GM23338 (cell line): ENCODE measurements around the gene CLCF1.

ENCODE experiments used
- CREB1 ChIP-seq: fragments of 250-450 bp; sonication (Bioruptor Pico); IDR thresholded peaks from 2 replicates; pipeline ENCODE4 v1.5.0; 2020; ENCODE audit warnings: low read depth, mild to moderate bottlenecking, moderate library complexity
- EZH2 ChIP-seq: fragments of 200-600 bp; sonication (generic); IDR thresholded peaks from one replicate; pipeline ENCODE4 v1.8.0; 2017; ENCODE audit warnings: antibody characterized with exemption, mild to moderate bottlenecking, low read depth; ENCODE audit not compliant: unreplicated experiment
- EZH2phosphoT487 ChIP-seq: fragments of 200-600 bp; sonication (generic); IDR thresholded peaks from one replicate; pipeline ENCODE4 v1.8.1; 2018; ENCODE audit warnings: antibody characterized with exemption; ENCODE audit not compliant: unreplicated experiment
- JUNB ChIP-seq: IDR thresholded peaks from one replicate; pipeline ENCODE4 v1.6.1; 2016; ENCODE audit warnings: antibody characterized with exemption; ENCODE audit not compliant: unreplicated experiment
- NANOG ChIP-seq: IDR thresholded peaks from 2 replicates; pipeline ENCODE4 v1.6.1; 2016; ENCODE audit warnings: antibody characterized with exemption, borderline replicate concordance
- POLR2AphosphoS5 ChIP-seq: IDR thresholded peaks from 2 replicates; pipeline ENCODE4 v1.6.1; 2016; ENCODE audit warnings: antibody characterized with exemption, low read depth
- REST ChIP-seq: IDR thresholded peaks from one replicate; pipeline ENCODE4 v1.6.1; 2018; ENCODE audit warnings: antibody characterized with exemption; ENCODE audit not compliant: unreplicated experiment
- STAT1 ChIP-seq: IDR thresholded peaks from one replicate; pipeline ENCODE4 v1.6.1; 2016; ENCODE audit warnings: antibody characterized with exemption; ENCODE audit not compliant: unreplicated experiment
- ZNF114 ChIP-seq: fragments of 250-450 bp; sonication (Bioruptor Pico); IDR thresholded peaks from 2 replicates; pipeline ENCODE4 v1.5.0; 2020; ENCODE audit warnings: mild to moderate bottlenecking, moderate library complexity
- ZNF331 ChIP-seq: fragments of 250-450 bp; sonication (Bioruptor Pico); IDR thresholded peaks from 2 replicates; pipeline ENCODE4 v1.5.0; 2020; ENCODE audit warnings: low read depth, mild to moderate bottlenecking, moderate library complexity
- ZNF462 ChIP-seq: fragments of 250-450 bp; sonication (Bioruptor Pico); IDR thresholded peaks from 2 replicates; pipeline ENCODE4 v1.5.0; 2020; ENCODE audit warnings: mild to moderate bottlenecking, moderate library complexity
- TF ChIP-seq, protein P1 (sequence below), 2 experiments: fragments of 200-600 bp in 1 of 2; sonication (generic) in 1 of 2; conservative IDR thresholded peaks; 2 replicates each; pipeline versions ENCODE4 v1.5.1 to v1.6.1; 2016 to 2017; ENCODE audit warnings: antibody characterized with exemption in 2 of 2, low read depth in 2 of 2, mild to moderate bottlenecking in 2 of 2, moderate library complexity in 1 of 2
- TF ChIP-seq, protein P2 (sequence below): IDR thresholded peaks from 2 replicates; pipeline ENCODE4 v1.6.1; 2016; ENCODE audit warnings: antibody characterized with exemption

GRCh38 chr11:67395555-67396258 is 22.3 kb upstream of the CLCF1 start:
- TF ChIP-seq CREB1 (CRISPR knock-in tag) (no peak), ZNF114 (CRISPR knock-in tag) (no peak), POLR2AphosphoS5 (no peak), EZH2 (no peak), JUNB (no peak), NANOG (no peak), REST (no peak), EZH2phosphoT487 (no peak), STAT1 (no peak), ZNF462 (CRISPR knock-in tag) (no peak), ZNF331 (CRISPR knock-in tag) (no peak)
- TF ChIP-seq, protein P1, sequence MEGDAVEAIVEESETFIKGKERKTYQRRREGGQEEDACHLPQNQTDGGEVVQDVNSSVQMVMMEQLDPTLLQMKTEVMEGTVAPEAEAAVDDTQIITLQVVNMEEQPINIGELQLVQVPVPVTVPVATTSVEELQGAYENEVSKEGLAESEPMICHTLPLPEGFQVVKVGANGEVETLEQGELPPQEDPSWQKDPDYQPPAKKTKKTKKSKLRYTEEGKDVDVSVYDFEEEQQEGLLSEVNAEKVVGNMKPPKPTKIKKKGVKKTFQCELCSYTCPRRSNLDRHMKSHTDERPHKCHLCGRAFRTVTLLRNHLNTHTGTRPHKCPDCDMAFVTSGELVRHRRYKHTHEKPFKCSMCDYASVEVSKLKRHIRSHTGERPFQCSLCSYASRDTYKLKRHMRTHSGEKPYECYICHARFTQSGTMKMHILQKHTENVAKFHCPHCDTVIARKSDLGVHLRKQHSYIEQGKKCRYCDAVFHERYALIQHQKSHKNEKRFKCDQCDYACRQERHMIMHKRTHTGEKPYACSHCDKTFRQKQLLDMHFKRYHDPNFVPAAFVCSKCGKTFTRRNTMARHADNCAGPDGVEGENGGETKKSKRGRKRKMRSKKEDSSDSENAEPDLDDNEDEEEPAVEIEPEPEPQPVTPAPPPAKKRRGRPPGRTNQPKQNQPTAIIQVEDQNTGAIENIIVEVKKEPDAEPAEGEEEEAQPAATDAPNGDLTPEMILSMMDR (conservative IDR thresholded peaks at IDR 0.05; ENCODE audit: low read depth in 2 of 2): no peak
- TF ChIP-seq, protein P2, sequence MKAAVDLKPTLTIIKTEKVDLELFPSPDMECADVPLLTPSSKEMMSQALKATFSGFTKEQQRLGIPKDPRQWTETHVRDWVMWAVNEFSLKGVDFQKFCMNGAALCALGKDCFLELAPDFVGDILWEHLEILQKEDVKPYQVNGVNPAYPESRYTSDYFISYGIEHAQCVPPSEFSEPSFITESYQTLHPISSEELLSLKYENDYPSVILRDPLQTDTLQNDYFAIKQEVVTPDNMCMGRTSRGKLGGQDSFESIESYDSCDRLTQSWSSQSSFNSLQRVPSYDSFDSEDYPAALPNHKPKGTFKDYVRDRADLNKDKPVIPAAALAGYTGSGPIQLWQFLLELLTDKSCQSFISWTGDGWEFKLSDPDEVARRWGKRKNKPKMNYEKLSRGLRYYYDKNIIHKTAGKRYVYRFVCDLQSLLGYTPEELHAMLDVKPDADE: no peak
